Type B pancreatic cell (in vitro differentiated cells): Measurements from ENCODE around the gene ESF1. TPM values are rescaled to one million over a fixed set of nuclear protein-coding genes. Genes with fewer than 3 reads are reported as not detected.

ENCODE experiments used
- DNase-seq: peaks from one replicate; pipeline ENCODE4 v3.0.0; 2021; ENCODE audit warnings: mixed read lengths; ENCODE audit not compliant: unreplicated experiment; ENCODE audit errors: extremely low spot score
- H3K27ac Mint-ChIP-seq: 2 replicates; pipeline ENCODE4 v1.8.0; 2021; ENCODE audit warnings: mild to moderate bottlenecking, mixed read lengths
- H3K27me3 Mint-ChIP-seq: 2 replicates; pipeline ENCODE4 v1.8.0; 2021; ENCODE audit warnings: mixed read lengths
- H3K36me3 Mint-ChIP-seq: 2 replicates; pipeline ENCODE4 v1.8.0; 2021; ENCODE audit warnings: mixed read lengths
- H3K4me1 Mint-ChIP-seq: one replicate; pipeline ENCODE4 v1.8.0; 2021; ENCODE audit warnings: mixed read lengths; ENCODE audit not compliant: unreplicated experiment
- H3K4me3 Mint-ChIP-seq: 2 replicates; pipeline ENCODE4 v1.8.0; 2021; ENCODE audit warnings: mild to moderate bottlenecking, mixed read lengths
- H3K9me3 Mint-ChIP-seq: 2 replicates; pipeline ENCODE4 v1.8.0; 2021; ENCODE audit warnings: mixed read lengths
- CTCF ChIP-seq: fragments of 200-600 bp; sonication (generic); conservative IDR thresholded peaks from 2 replicates; pipeline ENCODE4 v1.5.0; 2021; ENCODE audit warnings: antibody characterized with exemption, mild to moderate bottlenecking
- total RNA-seq: library from RNA; stranded (reverse); gene quantifications from 2 replicates; pipeline ENCODE4 v1.2.1, GENCODE V29; 2021; ENCODE audit warnings: low replicate concordance

ESF1 gene
- total RNA-seq, 1 donor from 2014 or later = 17.7 TPM

DNA sequence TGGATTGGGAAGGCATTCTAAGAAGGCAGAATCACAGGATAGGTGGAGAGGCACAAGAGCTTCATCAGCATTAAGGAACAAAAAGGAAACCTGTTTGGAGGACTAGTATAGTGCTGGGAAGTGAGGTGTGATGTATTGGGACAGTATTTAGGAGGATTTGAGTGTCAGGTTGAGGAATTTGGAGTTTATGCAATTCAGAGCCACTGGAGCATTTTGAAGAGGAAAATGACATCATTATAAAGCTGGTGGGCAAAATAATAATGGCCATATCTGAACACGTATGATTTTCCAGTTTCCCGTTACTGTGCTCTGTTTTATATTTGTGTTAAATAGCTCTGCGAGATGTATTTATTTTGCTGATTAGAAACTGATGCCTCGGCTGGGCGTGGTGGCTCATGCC, 14.3 kb upstream of the ESF1 start:
- Mint-ChIP-seq H3K36me3 (peaks cover 32% of the 10 kb centered on the region), H3K27me3 (no peaks in the 10 kb centered on the region), H3K4me3 (no peak overlapping the region), H3K4me1 (no peaks in the 10 kb centered on the region), H3K27ac (no peak overlapping the region), H3K9me3 (no peaks in the 10 kb centered on the region)
- no peak for TF ChIP-seq CTCF
- no peak for DNase-seq

DNA sequence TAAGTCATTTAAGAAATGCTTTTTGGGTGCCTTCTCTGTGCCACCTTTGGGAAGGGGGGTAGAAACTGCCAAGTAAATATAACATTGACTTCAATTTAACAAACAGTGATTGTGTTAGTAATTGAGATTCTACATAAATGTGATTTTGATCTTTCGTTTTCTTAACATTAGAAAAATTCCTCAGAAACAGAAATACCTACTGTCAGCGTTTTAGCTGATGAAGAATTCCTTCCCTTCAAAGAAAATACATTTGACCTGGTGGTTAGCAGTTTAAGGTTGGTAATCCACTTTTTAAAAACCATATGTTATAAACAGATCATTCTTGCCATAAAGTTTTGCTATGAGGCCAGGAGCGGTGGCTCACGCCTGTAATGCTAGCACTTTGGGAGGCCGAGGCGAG, 9.9 kb upstream of the ESF1 start:
- DNase-seq = no peak
- H3K27me3 Mint-ChIP-seq = no peaks in the 10 kb centered on the region
- no peak overlapping the region for H3K4me3 Mint-ChIP-seq
- TF ChIP-seq CTCF = no peak
- no peak overlapping the region for H3K27ac Mint-ChIP-seq
- H3K9me3 Mint-ChIP-seq = no peaks in the 10 kb centered on the region
- H3K4me1 Mint-ChIP-seq = no peaks in the 10 kb centered on the region
- H3K36me3 Mint-ChIP-seq = peaks cover 38% of the 10 kb centered on the region

DNA sequence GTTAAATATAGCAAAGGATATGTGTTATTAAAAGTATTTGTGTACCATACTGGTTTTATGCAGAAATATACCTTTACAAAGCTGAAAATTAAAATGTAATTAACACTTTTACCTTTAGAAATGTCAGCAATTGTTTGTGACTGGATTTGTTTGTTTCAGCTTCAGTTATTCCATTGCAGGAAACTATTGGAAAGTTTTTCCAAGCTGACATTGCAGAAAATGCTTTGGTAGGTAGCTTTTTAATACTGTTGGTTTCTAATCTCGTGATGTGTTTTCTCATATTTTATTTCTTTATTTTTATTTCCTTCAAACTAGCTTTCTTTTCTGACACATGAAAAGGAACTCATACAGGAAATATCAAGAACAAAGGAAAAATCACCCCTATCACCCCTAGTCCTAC, 8.3 kb upstream of the ESF1 start:
- peaks cover 32% of the 10 kb centered on the region for H3K36me3 Mint-ChIP-seq

GRCh38 chr20:13791540-13792459, 7.1 kb upstream of the ESF1 start:
- TF ChIP-seq CTCF = no peak
- Mint-ChIP-seq H3K4me3 (no peak overlapping the region), H3K27ac (no peak overlapping the region), H3K4me1 (peaks cover 11% of the 10 kb centered on the region), H3K9me3 (no peaks in the 10 kb centered on the region), H3K27me3 (no peaks in the 10 kb centered on the region), H3K36me3 (peaks cover 26% of the 10 kb centered on the region)
- DNase-seq = no peak

More for the DNA sequence above, 8.3 kb upstream of the ESF1 start:
- no peak for DNase-seq
- Mint-ChIP-seq H3K4me3 (no peak overlapping the region), H3K4me1 (peaks cover 4% of the 10 kb centered on the region), H3K27ac (no peak overlapping the region), H3K9me3 (no peaks in the 10 kb centered on the region), H3K27me3 (no peaks in the 10 kb centered on the region)
- no peak for TF ChIP-seq CTCF

- no peak for DNase-seq
- TF ChIP-seq CTCF = no peak
- Mint-ChIP-seq H3K27ac (no peak overlapping the region), H3K4me3 (no peak overlapping the region), H3K36me3 (peaks cover 24% of the 10 kb centered on the region), H3K27me3 (no peaks in the 10 kb centered on the region), H3K9me3 (no peaks in the 10 kb centered on the region), H3K4me1 (peaks cover 21% of the 10 kb centered on the region)
Observed at GRCh38 chr20:13790708-13791107, 6.0 kb upstream of the ESF1 start.
